ENCODE results near the gene UGGT1.

Gene UGGT1

GRCh38 chr2:128160616-128161275 is 69.7 kb downstream of the UGGT1 start:
- TF ChIP-seq, protein P1, sequence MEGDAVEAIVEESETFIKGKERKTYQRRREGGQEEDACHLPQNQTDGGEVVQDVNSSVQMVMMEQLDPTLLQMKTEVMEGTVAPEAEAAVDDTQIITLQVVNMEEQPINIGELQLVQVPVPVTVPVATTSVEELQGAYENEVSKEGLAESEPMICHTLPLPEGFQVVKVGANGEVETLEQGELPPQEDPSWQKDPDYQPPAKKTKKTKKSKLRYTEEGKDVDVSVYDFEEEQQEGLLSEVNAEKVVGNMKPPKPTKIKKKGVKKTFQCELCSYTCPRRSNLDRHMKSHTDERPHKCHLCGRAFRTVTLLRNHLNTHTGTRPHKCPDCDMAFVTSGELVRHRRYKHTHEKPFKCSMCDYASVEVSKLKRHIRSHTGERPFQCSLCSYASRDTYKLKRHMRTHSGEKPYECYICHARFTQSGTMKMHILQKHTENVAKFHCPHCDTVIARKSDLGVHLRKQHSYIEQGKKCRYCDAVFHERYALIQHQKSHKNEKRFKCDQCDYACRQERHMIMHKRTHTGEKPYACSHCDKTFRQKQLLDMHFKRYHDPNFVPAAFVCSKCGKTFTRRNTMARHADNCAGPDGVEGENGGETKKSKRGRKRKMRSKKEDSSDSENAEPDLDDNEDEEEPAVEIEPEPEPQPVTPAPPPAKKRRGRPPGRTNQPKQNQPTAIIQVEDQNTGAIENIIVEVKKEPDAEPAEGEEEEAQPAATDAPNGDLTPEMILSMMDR (IDR thresholded peaks at IDR 0.05; ENCODE audit: low read depth, low read length, missing control alignments) = no peak

GRCh38 chr2:128162266-128162665 is 71.3 kb downstream of the UGGT1 start:
- TF ChIP-seq, protein P1 (IDR thresholded peaks at IDR 0.05; ENCODE audit: low read depth, low read length, missing control alignments) = no peak
- H3K4me3 ChIP-seq (ENCODE audit: low read depth, low read length) = no peak overlapping the region
- no peak for DNase-seq (ENCODE audit: low read depth)
- in situ Hi-C loops (cut with HindIII; ENCODE audit: low sequenced_read_pairs) = no loop called here

More at GRCh38 chr2:128160616-128161275, 69.7 kb downstream of the UGGT1 start:
- no peak for DNase-seq (ENCODE audit: low read depth)
- in situ Hi-C loops (cut with HindIII; ENCODE audit: low sequenced_read_pairs) = no loop called here
- no peak overlapping the region for H3K4me3 ChIP-seq (ENCODE audit: low read depth, low read length)

- in situ Hi-C loops (cut with HindIII; ENCODE audit: low sequenced_read_pairs) = no loop called here
- DNase-seq (ENCODE audit: low read depth) = no peak
- H3K4me3 ChIP-seq (ENCODE audit: low read depth, low read length) = no peak overlapping the region
- TF ChIP-seq, protein P1 (IDR thresholded peaks at IDR 0.05; ENCODE audit: low read depth, low read length, missing control alignments) = no peak
These were observed 73.3 kb downstream of the UGGT1 start for GRCh38 chr2:128164311-128164710.

DNA sequence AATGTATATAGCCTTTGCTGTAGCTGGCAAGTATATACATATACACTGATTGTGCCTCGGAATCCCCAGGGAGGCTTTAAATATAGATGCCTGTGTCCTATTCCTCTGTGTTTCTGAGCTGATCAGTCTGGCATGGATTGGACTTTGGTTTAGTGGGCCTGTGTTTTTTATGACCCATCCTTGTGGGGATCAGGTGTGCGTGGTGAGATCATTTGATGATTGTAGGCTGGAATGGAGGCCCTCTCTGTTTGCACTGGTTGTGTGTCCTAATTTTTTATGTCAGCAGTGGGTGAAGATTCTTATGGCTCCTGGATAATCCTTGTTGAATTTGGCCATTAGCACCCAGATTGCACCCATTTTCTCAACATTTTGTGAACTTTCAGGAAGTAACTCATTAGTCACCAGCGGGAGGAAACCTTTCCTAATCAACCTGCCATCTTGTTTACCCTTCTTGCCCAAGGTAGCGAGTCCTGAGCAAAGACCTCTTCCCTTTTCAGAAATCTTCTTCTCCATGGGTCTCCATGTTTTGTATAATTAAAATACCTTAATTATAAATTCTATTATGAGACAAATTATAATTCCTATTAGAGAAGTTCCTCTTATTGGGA is 75.8 kb downstream of the UGGT1 start:
- TF ChIP-seq, protein P1 (IDR thresholded peaks at IDR 0.05; ENCODE audit: low read depth, low read length, missing control alignments) = no peak
- no peak overlapping the region for H3K4me3 ChIP-seq (ENCODE audit: low read depth, low read length)
- no peak for DNase-seq (ENCODE audit: low read depth)
- in situ Hi-C loops (cut with HindIII; ENCODE audit: low sequenced_read_pairs) = no loop called here

- no peak for DNase-seq (ENCODE audit: low read depth)
- in situ Hi-C loops (cut with HindIII; ENCODE audit: low sequenced_read_pairs) = no loop called here
- no peak overlapping the region for H3K4me3 ChIP-seq (ENCODE audit: low read depth, low read length)
These were observed 78.1 kb downstream of the UGGT1 start for GRCh38 chr2:128169094-128169493.

DNA sequence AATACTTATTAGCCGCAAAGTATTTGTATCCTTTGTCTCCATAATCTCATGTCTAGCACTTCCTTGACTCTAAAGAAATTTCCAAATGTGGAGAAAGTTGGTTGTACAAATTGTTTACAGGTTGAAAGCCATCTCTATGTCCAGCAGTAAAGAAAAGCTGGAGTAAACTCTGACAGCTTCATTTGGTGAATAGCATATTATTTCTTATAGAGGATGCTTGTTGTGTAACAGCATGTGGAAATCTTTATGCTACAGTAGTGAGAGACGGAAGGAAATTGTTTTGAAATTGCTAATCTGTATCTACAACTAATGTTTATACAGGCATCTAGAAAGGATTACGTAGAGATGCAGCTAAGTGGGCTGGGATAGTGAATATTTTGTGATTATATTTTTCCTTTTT is 78.5 kb downstream of the UGGT1 start:
- no peak for DNase-seq (ENCODE audit: low read depth)
- H3K4me3 ChIP-seq (ENCODE audit: low read depth, low read length) = no peak overlapping the region
- TF ChIP-seq, protein P1 (IDR thresholded peaks at IDR 0.05; ENCODE audit: low read depth, low read length, missing control alignments) = no peak
- in situ Hi-C loops (cut with HindIII; ENCODE audit: low sequenced_read_pairs) = no loop called here

More at GRCh38 chr2:128169094-128169493, 78.1 kb downstream of the UGGT1 start:
- TF ChIP-seq, protein P1 (IDR thresholded peaks at IDR 0.05; ENCODE audit: low read depth, low read length, missing control alignments) = no peak

Data from astrocyte of the cerebellum (primary cell).